Measurements from ENCODE around the gene MCMBP.

Gene MCMBP

GRCh38 chr10:119786117-119786769, 86.4 kb downstream of the MCMBP start:
- DNase-seq (ENCODE audit: low read depth in 3 of 3, low spot score in 1 of 3): no peak

- DNase-seq (ENCODE audit: low read depth in 3 of 3, low spot score in 1 of 3): no peak
These were observed 88.1 kb downstream of the MCMBP start for GRCh38 chr10:119784340-119785067.

GRCh38 chr10:119783665-119784027, 89.0 kb downstream of the MCMBP start:
- no peak for DNase-seq (ENCODE audit: low read depth in 3 of 3, low spot score in 1 of 3)

- DNase-seq (ENCODE audit: low read depth in 3 of 3, low spot score in 1 of 3): no peak
These were observed 89.5 kb downstream of the MCMBP start for GRCh38 chr10:119782981-119783664.

GRCh38 chr10:119781498-119781897, 91.1 kb downstream of the MCMBP start:
- DNase-seq (ENCODE audit: low read depth in 3 of 3, low spot score in 1 of 3): no peak

GRCh38 chr10:119780879-119781480, 91.7 kb downstream of the MCMBP start:
- no peak for DNase-seq (ENCODE audit: low read depth in 3 of 3, low spot score in 1 of 3)

Data from stimulated activated CD4-positive, alpha-beta T cell treated with anti-CD3 and anti-CD28 coated beads, TNF-alpha, amount 100 ng/mL, for 1 hour (primary cell).